GM19035 (cell line): ENCODE results near the gene DCBLD2.

Experiments
- ATAC-seq: cut with Tn5 transposase; IDR thresholded peaks from one replicate; pipeline ENCODE4 v1.9.1; 2021; ENCODE audit not compliant: unreplicated experiment

The DCBLD2 gene

DNA sequence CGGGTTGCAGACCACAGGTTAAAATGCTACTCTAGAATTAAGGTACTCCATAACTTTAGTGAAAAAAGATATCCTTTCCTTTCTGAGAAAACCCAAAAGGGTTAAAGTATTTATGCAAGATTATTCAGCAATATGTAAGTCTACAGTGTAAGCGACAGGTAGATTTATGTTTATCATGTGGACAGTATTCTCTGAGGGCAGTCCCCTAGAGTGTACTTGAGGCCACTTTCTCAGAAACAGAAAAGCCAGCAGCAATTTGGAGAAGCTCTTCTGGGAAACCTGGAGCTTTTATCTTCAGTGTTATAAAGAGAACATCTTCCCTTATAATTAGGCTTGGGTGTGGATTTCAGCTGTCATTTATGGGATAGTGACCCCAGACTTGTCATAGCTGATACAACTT is 129.5 kb downstream of the DCBLD2 start:
- ATAC-seq, result no peak

DNA sequence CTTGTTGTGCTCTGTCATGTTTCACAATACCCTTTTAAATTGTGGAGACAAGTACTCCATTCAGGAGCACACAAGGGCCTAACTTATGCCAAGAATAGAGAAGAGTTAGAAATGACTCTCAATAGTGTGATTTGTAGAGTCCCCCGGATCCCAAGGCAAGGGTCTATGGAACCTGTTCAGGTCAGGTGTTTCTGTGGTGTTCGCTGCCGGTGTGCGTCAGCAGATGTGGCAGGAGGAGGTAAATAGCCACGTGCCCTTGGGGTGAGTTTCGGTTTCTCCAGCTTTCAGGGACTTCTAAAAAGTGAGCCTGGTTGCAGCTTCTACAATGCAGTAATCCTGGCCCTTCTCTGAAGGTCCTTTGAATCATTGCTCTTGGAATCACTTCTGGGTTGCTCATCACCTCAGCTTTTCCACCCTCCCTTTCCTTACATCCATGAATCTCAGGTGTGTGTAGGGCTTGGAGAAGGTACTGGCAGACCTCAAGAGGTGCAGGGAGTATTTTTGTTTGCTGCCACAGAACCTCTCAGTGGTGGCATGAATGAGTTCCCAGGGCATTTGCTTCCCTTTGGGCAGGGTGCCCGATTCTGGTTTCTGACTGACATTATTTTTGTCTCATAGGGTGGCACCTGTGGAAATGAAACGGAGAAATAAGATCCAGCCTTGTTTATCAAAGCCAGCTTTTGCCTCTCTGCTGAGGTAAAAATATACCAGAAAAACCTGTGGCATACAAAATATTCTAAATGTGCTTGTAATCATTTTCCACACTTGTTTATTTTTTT is 131.0 kb downstream of the DCBLD2 start:
- ATAC-seq, result peak; percentile 78

DNA sequence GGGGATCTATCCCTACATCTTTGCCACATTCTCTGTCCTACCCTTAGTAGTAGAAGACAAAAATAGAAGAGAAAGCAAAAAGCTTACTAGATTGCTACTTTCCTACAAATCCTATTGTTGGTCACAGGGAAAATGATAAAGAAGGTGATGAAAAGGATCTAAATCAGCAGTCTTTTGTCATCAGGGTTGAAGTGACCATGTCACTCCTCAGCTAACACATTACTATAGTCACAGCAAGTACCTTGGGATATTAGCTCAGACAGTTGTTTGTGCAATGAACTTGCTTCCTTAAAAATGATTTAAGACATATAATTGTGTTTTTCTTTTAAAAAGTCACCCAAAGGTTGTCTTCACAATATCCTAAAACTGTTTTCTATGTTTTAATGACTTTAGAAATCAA is 132.0 kb downstream of the DCBLD2 start:
- ATAC-seq, result no peak

DNA sequence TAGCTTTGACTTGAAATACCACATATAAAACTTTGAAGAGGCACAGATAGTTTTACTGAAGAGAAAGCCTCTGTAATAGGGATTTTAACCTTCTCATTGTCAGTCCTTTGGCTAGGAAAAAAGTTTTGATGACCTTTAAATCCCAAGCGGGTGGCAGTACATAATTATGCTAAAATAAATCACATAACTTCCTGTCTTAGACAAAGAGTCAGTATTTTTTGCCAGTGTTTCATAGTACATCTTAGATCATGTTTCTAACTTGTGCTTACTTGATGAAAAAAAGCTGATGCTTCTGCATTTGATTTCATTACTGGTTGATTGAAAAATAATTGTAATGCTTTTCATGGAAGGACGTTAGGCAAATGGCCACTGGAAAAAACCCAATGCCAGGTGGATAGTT is 132.5 kb downstream of the DCBLD2 start:
- no peak for ATAC-seq

DNA sequence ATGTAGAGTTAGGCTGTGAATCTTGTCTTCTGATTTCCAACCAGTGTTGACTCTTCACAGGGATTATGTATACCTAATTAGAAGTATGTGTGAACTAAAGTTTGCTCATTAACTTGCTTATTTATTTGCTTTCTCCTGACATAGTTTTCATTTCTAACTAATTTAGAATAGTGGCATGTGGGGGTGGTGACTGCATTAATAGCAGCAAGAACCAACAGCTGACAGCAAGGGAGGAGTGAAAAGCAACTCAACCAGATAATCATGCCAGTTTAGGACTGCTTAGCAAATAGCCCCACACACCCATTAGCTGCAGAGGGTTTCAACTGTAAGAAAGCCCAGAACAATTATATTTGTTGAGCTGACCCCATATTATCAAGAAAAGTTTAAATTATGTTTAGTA is 134.6 kb downstream of the DCBLD2 start:
- ATAC-seq, result no peak

DNA sequence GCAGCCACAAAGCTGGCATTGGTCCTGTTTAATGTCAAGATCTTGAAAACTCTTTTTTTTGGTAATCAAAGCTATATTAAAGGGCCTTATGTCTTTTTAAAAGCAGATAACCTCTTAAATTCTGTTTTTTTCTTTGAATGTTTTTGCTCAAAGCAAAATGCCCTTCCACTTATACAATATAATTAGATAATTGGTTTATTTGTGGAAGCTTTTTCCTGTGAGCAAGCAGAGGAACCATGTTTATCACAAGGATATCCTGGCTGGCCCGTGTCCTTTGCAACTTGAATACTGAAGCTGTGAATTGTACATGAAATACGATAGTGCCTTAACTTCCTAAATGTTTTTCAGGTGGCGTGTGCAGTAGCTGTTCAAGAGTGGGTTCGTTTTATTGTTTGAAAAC is 135.8 kb downstream of the DCBLD2 start:
- ATAC-seq, result no peak

DNA sequence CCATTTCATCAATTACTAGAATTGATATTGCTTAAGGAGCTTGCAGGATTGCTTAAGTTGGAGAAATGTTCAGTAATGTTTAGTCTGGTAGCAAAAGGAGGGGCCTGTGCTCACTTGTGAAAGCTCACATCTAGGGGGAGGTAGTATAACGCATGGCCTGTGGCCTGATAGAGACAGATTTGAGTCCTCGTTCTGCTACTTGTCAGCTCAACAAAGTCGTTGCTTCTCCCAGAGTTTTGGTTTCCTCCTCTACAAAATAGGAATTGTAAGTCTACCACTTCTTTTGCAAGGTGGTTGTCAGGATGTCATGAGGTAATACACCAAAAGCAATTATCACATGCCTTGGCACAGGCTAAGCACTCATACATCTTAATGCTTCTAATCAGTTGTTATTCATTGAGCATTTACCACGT is 137.0 kb downstream of the DCBLD2 start:
- no peak for ATAC-seq

DNA sequence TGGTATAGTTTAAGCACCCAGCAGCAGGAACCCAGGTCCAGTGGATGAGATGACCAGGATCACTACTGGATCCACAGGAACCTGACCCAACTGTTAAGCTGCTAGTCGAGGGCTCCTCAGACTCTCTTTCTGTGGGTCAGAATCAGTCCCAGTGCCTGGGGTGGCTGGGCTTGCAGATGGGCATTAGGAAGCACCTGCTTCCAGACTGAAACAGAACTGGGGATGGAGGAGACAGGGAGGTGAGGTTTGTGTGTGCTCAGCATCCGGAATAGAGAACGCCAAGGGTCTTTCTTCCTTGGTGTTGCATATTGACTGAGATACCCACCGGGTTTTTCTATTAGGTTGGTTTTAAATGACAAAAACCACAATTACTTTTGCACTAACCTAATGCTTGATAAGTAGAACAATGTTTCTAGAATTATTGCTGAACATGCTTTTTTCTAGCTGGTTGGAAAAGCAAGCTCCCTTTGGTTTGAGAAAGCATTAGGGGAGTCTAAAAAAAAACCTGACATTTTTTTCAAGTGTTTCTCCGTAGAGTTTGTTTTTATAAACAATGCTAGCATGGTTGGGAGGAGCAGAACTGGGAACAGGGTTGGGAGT is 137.6 kb downstream of the DCBLD2 start:
- ATAC-seq, result no peak

DNA sequence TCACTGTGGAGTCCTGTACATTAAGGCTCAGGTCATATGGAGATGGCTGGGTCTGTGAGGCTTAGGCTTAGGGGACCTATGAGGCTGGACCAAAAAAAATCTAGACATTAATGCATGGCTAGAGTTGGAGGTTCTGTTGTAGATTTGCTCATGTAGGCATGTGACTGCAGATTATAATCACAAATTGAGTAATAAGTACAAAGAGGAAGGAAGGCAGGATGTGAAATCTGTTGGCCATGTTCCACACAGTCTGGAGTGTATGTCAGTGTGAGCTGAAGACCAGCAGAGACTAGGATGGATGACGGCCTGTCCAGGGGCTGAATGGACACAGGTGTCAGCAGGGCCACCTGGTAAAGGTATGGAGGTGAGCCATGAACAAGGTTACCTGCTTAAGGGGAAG is 138.4 kb downstream of the DCBLD2 start, which contains the start of gene ST3GAL6:
TSS of gene ST3GAL6 (plus strand) at position 265 of the 400 bp plus-strand sequence. CDS start 5,101 bp downstream, outside the sequence.
- peak; percentile 56 for ATAC-seq

DNA sequence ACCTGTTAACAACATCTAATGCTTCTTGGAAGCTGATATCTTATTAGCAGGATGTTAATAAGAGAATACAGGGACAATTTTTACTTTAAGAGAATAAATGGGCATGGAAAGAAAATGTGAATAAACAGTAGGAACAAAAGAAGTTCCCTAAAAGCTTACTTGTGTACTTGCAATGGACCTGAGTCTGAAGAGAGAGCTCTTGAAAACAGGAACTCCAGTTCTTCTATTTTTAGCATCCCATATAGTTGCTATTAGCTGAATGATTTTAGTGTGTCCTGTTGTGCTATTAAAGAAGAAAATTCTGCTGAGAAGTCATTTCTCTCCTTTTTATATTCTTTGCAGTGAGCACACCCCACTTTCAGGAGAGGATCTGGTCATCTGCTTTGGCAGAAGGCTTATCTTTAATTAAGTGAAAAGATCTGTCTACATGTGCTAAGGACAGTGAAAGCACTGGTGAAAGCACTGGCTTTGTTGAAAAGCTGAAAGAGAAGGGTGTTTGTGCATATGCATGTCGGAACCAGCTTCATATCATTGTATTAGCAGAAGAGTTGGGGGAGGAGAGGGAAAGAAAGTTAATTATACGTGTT is 139.8 kb downstream of the DCBLD2 start:
- no peak for ATAC-seq

DNA sequence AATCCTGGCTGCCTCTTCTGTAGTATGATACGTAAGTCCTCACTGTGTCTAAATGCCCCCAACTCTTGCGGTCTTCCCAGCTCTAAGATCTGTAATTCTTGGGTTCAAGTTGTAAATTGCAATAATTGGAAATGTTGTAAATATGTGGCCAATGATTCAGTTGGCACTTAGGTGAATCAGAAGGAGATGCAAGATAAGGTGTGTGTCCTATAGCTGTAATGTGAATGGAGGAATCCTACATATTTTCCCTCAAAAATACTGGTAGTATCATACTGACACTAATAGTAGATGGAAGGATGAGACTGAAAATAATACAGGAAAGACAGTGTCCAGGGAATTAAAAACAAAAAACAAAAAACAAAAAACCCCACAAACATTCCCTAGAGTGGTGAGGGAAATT is 141.9 kb downstream of the DCBLD2 start:
- ATAC-seq, result no peak

DNA sequence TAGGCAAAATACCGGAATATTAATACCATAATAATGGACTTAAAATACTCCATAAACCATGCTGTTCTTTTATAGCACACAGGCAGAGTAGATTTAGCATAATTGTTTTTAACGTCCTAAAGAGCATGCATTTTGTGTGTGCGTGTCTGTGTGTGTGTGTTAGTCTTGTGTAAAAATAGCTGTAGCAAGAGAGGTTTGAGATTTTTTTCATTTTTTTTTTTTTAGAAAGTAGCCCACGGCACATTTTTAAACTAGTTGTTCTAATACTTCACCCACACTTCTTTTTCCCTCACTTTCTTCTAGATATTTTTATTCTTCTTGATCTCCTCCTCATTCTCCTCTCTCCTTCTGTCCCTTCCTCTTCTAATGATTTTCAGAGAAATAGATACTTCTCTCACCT is 145.9 kb downstream of the DCBLD2 start:
- no peak for ATAC-seq

DNA sequence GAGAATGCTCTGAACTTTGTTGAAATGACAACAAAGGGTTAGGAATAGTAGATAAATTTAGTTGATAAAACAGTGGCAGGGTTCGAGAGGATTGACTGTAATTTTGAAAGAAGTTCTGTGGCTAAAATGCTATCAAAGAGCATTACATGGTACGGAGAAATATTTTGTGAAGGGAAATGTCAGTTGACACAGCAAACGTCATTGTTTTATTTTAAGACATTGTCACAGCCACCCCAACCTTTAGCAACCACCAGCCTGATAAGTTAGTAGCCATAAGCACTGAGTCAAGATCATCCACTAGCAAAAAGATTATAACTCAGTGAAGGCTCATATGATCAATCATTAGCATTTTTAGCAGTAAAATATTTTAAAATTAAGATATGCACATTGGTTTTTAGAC is 147.0 kb downstream of the DCBLD2 start:
- no peak for ATAC-seq

DNA sequence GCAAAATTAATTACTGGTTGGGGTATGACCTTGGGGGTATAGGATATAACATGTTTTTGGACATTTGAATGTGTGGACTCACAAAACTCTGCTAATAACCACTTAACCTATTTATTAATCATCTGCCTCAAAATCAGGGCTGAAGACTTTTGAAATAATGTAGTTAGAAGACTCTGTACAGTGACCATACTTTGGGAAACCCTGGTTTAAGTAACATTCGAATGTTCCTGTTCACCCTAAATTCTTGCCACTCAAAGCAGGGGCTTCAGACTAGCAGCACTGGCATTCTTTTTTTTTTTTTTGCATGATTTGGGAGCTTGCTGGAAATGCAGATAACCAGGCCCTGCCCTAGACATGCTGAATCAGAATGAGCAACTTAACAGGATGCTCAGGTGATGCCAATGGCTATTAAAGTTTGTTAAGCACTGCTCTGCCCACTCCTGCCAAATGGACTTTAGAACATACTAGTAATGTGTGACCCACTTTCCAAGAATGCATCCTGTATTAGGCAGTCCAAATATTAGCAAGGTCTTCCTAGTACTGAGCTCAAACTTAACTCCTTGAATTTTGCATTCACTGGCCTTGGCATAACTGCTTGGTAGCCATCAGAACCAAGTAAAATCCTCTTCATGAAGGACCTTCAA is 151.1 kb downstream of the DCBLD2 start:
- no peak for ATAC-seq

DNA sequence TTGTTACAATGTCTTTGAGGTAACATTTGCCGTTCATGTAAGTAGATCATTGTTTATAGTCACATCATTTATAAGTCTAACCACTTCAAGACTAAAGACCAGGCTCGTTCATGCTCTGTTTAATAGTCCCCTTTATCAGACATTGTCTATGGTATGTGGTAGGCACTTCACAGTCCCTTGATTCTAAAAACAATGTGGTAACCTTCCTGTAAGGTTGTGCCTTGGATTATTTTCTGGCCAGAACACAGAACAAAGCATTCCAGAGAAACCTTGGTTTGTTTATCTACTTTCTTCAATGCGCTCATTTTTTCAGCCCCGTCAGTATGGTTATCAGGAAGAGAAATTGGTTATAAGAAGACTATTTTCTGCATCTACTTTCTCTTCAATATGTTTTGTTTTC is 154.6 kb downstream of the DCBLD2 start:
- no peak for ATAC-seq

DNA sequence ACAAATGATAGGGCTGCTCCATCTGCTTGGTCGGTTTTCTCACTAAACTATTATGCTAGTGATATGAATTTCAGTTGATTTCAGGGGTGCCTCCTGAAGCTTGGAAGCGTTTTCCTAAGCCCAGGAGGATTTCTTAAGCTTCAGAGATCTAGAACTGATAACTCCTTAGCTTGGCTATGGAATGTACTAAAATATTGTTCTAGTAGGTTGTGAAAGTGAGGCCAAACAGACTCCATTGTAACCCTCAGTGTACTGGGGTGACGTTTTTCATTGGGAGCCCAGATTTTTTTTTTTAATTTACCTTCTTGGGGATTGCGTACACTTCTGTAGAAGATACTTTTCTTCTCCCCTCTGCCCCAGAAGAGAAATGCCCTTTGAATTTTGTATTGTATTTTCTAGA is 155.4 kb downstream of the DCBLD2 start:
- ATAC-seq, result no peak
